Femur (tissue), 1 donor: ENCODE data around the gene TAX1BP1.
"Not testable (repeated sequence)": the region's sequence is repeated elsewhere in the genome, so short reads cannot be mapped to it uniquely, and the experiment has no call there.

Experiments used
- DNase-seq: peaks from one replicate; pipeline ENCODE4 v3.0.0-alpha.2; 2017

Gene TAX1BP1

GRCh38 chr7:27846388-27846787, 106.4 kb downstream of the TAX1BP1 start:
- no peak for DNase-seq

GRCh38 chr7:27850531-27850930, 110.6 kb downstream of the TAX1BP1 start:
- DNase-seq, result no peak

- DNase-seq, result not testable (repeated sequence)
Measured at GRCh38 chr7:27856703-27857485, 116.9 kb downstream of the TAX1BP1 start.

GRCh38 chr7:27860800-27861199, 120.8 kb downstream of the TAX1BP1 start:
- DNase-seq, result no peak

- no peak for DNase-seq
Measured at GRCh38 chr7:27861747-27862146, 121.8 kb downstream of the TAX1BP1 start.

- DNase-seq, result no peak
Measured at GRCh38 chr7:27863880-27864279, 123.9 kb downstream of the TAX1BP1 start.

GRCh38 chr7:27866256-27866655, 126.3 kb downstream of the TAX1BP1 start:
- no peak for DNase-seq

- DNase-seq, result no peak
Measured at GRCh38 chr7:27866828-27867672, 127.1 kb downstream of the TAX1BP1 start.

GRCh38 chr7:27868131-27868550, 128.2 kb downstream of the TAX1BP1 start:
- DNase-seq, result no peak

- no peak for DNase-seq
Measured at GRCh38 chr7:27869056-27869455, 129.1 kb downstream of the TAX1BP1 start.

GRCh38 chr7:27870595-27870994, 130.6 kb downstream of the TAX1BP1 start:
- DNase-seq, result no peak

GRCh38 chr7:27871086-27871485, 131.1 kb downstream of the TAX1BP1 start:
- DNase-seq, result no peak

GRCh38 chr7:27871866-27872265, 131.9 kb downstream of the TAX1BP1 start:
- no peak for DNase-seq

- DNase-seq, result no peak
Measured at GRCh38 chr7:27872356-27873275, 132.7 kb downstream of the TAX1BP1 start.

GRCh38 chr7:27873981-27874957, 134.3 kb downstream of the TAX1BP1 start:
- peak; percentile 61 for DNase-seq

- DNase-seq, result no peak
Measured at GRCh38 chr7:27875061-27875460, 135.1 kb downstream of the TAX1BP1 start.

- no peak for DNase-seq
Measured at GRCh38 chr7:27875832-27876231, 135.9 kb downstream of the TAX1BP1 start.

- DNase-seq, result no peak
Measured at GRCh38 chr7:27876756-27877155, 136.8 kb downstream of the TAX1BP1 start.
